A673 (cell line): ENCODE data around the gene CCDC160. TPM values are rescaled to one million over a fixed set of nuclear protein-coding genes. Genes with fewer than 3 reads are reported as not detected.

Experiments
- BruUV-seq: library from RNA; stranded (reverse); fragments of 400-500 nt; replicated peaks from 2 replicates; lab custom pipeline; 2021; lab: Mats Ljungman, UMichigan
- CTCF ChIA-PET: fragments of 300-600 bp; sonication (Branson Sonifier 250); formaldehyde crosslinking; loops from one replicate; lab custom pipeline; 2022; ENCODE audit warnings: antibody characterized with exemption; lab: Charles Lee
- POLR2A ChIA-PET: fragments of 300-600 bp; sonication (Branson Sonifier 250); formaldehyde crosslinking; loops from one replicate; lab custom pipeline; 2022; ENCODE audit warnings: antibody characterized with exemption; ENCODE audit not compliant: low non-redundant PET; lab: Charles Lee
- DNase-seq: peaks from one replicate; pipeline ENCODE4 v3.0.0-alpha.2; 2015; ENCODE audit warnings: low spot score
- H3K27ac ChIP-seq: fragments of 200-600 bp; sonication (generic); 2 replicates; pipeline ENCODE4 v1.5.1; 2016; ENCODE audit warnings: mixed run types, low read depth, mild to moderate bottlenecking, mixed read lengths, antibody characterized with exemption, low read length; ENCODE audit not compliant: poor library complexity, severe bottlenecking
- H3K27me3 ChIP-seq: fragments of 200-600 bp; sonication (generic); replicated peaks from 2 replicates; pipeline ENCODE4 v1.6.1; 2017; ENCODE audit warnings: mixed run types, low read depth, mild to moderate bottlenecking, mixed read lengths, antibody characterized with exemption, low read length; ENCODE audit not compliant: insufficient read depth, poor library complexity
- H3K36me3 ChIP-seq: fragments of 200-600 bp; sonication (generic); 2 replicates; pipeline ENCODE4 v1.6.1; 2016; ENCODE audit warnings: mixed run types, mild to moderate bottlenecking, mixed read lengths, antibody characterized with exemption, low read length; ENCODE audit not compliant: insufficient read depth, poor library complexity, severe bottlenecking
- H3K4me1 ChIP-seq: fragments of 200-600 bp; sonication (generic); 2 replicates; pipeline ENCODE4 v1.6.1; 2017; ENCODE audit warnings: mixed run types, mild to moderate bottlenecking, mixed read lengths, antibody characterized with exemption, low read length; ENCODE audit not compliant: insufficient read depth, poor library complexity, severe bottlenecking
- H3K4me3 ChIP-seq: fragments of 200-600 bp; sonication (generic); 2 replicates; pipeline ENCODE4 v1.5.1; 2016; ENCODE audit warnings: low read depth, mixed run types, mild to moderate bottlenecking, mixed read lengths, low read length; ENCODE audit not compliant: poor library complexity, severe bottlenecking
- H3K9me3 ChIP-seq: fragments of 200-600 bp; sonication (generic); 2 replicates; pipeline ENCODE4 v1.6.1; 2016; ENCODE audit warnings: mixed run types, low read depth, mild to moderate bottlenecking, mixed read lengths, antibody characterized with exemption, low read length; ENCODE audit not compliant: poor library complexity, severe bottlenecking
- CTCF ChIP-seq: fragments of 300-800, 200-600 bp; sonication (generic); conservative IDR thresholded peaks from 2 replicates; pipeline ENCODE4 v1.5.1; 2017; ENCODE audit warnings: low read depth, mild to moderate bottlenecking, antibody characterized with exemption, low read length, moderate library complexity, mixed read lengths
- EZH2 ChIP-seq: fragments of 200-600 bp; sonication (generic); IDR thresholded peaks from 2 replicates; pipeline ENCODE4 v1.6.1; 2017; ENCODE audit warnings: borderline replicate concordance, low read depth, mild to moderate bottlenecking, mixed read lengths, antibody characterized with exemption, low read length; ENCODE audit not compliant: poor library complexity, severe bottlenecking
- intact Hi-C: fragments of 100-400 bp; cut with micrococcal nuclease; formaldehyde crosslinking; loops from one replicate; pipeline ENCODE4 v1.10.0; 2022; ENCODE audit not compliant: unreplicated experiment
- total RNA-seq: library from RNA; stranded (reverse); gene quantifications from 2 replicates; pipeline ENCODE4 v1.2.3, GENCODE V29; 2021

Gene CCDC160
- total RNA-seq, 1 experiment from 2014 or later, result not detected

GRCh38 chrX:134249241-134249640 lies 12.3 kb downstream of the CCDC160 start:
- BruUV-seq, result no TSS peak
- ChIA-PET POLR2A (no interaction called here), CTCF (no interaction called here)
- no peak for DNase-seq
- TF ChIP-seq CTCF (no peak), EZH2 (no peak)
- Histone ChIP-seq H3K36me3 (no peaks in the 10 kb centered on the region), H3K27me3 (peaks cover 8% of the 10 kb centered on the region), H3K27ac (no peak overlapping the region), H3K9me3 (no peaks in the 10 kb centered on the region), H3K4me1 (no peaks in the 10 kb centered on the region), H3K4me3 (no peak overlapping the region)
- intact Hi-C loops, result no loop called here

- CTCF ChIA-PET, result no interaction called here
- no peak overlapping the region for H3K4me3 ChIP-seq
- intact Hi-C loops, result no loop called here
These were observed 14.3 kb downstream of the CCDC160 start for GRCh38 chrX:134251241-134251640.

DNA sequence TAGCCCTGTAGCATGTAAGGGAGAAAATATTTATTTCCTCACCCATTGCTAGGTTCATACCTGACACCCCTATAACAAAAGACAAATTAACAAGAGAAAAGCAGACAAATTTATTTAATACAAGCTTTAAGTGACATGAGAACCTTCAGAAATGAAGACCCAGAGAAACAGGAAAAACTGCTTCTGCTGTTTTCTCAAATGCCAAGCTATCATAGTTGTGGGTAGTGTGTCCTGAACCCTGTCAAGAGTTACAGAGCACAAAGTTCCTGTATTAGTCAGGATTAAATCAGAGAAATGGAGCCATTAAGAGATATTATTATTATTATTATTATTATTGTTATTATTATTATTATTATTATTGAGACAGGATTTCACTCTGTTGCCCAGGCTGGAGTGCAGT lies 17.5 kb downstream of the CCDC160 start:
- intact Hi-C loops, result loop anchor here (1.0 kb wide), 1 partner anchor 462 kb away; no protein-coding TSS in a partner anchor
- Histone ChIP-seq H3K27me3 (no peaks in the 10 kb centered on the region), H3K36me3 (no peaks in the 10 kb centered on the region), H3K4me3 (no peak overlapping the region), H3K4me1 (no peaks in the 10 kb centered on the region), H3K9me3 (no peaks in the 10 kb centered on the region), H3K27ac (no peak overlapping the region)
- TF ChIP-seq EZH2 (no peak), CTCF (no peak)
- ChIA-PET CTCF (no interaction called here), POLR2A (no interaction called here)
- no peak for DNase-seq
- no TSS peak for BruUV-seq

More at GRCh38 chrX:134251241-134251640, 14.3 kb downstream of the CCDC160 start:
- Histone ChIP-seq H3K36me3 (no peaks in the 10 kb centered on the region), H3K4me1 (no peaks in the 10 kb centered on the region), H3K9me3 (no peaks in the 10 kb centered on the region), H3K27me3 (no peaks in the 10 kb centered on the region), H3K27ac (no peak overlapping the region)
- no TSS peak for BruUV-seq
- TF ChIP-seq CTCF, result no peak
- TF ChIP-seq EZH2, result no peak
- POLR2A ChIA-PET, result no interaction called here
- DNase-seq, result no peak
